ENCODE measurements around the gene IL22RA1. TPM values are rescaled to one million over a fixed set of nuclear protein-coding genes. Genes with fewer than 3 reads are reported as not detected.
A peak's percentile ranks its signal among the peaks of the same experiment; 100 is the strongest.

Gene IL22RA1
- total RNA-seq, 1 donor from 2014 or later = not detected

DNA sequence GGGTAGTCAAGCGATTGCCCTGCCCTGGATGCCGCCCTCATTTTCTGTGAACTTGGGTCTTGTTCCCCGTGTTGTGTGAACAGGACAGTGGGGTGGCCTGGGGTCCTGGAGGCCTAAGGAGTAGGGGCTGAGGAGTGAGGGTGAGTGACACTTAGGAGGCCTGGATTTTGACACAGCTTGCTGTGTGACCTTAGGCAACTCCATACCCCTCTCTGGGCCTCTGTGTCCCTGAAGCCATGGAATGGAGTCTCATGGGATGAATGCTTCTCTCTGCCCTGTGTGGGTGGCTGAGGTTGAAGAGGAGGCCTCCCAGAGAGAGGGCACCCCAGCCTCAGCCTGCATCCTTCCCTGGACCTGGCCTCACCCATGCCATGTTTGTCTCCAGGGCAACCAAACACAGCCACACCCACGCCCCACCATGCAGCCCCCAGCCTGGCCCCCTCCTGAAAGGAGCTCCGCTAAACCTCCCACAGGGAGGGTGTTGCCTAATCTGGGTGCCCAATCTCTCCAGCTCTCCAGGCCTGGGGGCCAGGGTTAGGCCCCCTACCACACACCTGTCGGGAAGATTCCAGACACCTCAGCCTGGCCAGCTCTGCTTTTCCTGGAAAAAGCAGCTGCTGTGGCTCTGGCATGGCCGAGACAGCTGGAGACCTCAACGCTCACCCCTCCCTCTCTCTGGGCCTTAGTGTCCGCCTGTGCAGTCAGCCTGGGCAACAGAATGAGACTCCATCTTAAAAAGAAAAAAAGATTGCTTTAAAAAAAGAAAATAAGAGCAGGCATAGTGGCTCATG, 40.9 kb downstream of the IL22RA1 start:
- Histone ChIP-seq H3K79me2 (ENCODE audit: low read depth) (no peaks in the 10 kb centered on the region), H2AFZ (replicated peaks) (no peak overlapping the region), H3K27ac (no peak overlapping the region), H3K4me3 (no peak overlapping the region), H3K9ac (no peak overlapping the region), H3K27me3 (no peaks in the 10 kb centered on the region), H3K36me3 (no peaks in the 10 kb centered on the region), H3K4me2 (no peak overlapping the region), H3K9me3 (ENCODE audit: low read depth) (no peaks in the 10 kb centered on the region), H3K4me1 (peaks cover under 1% of the 10 kb centered on the region), H4K20me1 (ENCODE audit: low read depth) (no peaks in the 10 kb centered on the region), H3F3A (ENCODE audit: low read depth) (no peaks in the 10 kb centered on the region)
- H3K9me3 Mint-ChIP-seq = no peaks in the 10 kb centered on the region
- H3K36me3 Mint-ChIP-seq = no peaks in the 10 kb centered on the region
- TF ChIP-seq EZH2phosphoT487 (IDR thresholded peaks at IDR 0.05) (no peak), EZH2 (IDR thresholded peaks at IDR 0.05) (no peak)
- TF ChIP-seq, protein P1, sequence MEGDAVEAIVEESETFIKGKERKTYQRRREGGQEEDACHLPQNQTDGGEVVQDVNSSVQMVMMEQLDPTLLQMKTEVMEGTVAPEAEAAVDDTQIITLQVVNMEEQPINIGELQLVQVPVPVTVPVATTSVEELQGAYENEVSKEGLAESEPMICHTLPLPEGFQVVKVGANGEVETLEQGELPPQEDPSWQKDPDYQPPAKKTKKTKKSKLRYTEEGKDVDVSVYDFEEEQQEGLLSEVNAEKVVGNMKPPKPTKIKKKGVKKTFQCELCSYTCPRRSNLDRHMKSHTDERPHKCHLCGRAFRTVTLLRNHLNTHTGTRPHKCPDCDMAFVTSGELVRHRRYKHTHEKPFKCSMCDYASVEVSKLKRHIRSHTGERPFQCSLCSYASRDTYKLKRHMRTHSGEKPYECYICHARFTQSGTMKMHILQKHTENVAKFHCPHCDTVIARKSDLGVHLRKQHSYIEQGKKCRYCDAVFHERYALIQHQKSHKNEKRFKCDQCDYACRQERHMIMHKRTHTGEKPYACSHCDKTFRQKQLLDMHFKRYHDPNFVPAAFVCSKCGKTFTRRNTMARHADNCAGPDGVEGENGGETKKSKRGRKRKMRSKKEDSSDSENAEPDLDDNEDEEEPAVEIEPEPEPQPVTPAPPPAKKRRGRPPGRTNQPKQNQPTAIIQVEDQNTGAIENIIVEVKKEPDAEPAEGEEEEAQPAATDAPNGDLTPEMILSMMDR (IDR thresholded peaks at IDR 0.05) = no peak
- no peak overlapping the region for H3K4me3 Mint-ChIP-seq
- DNase-seq (ENCODE audit: low spot score) = no peak
- peak overlapping the region; percentile 54 for H3K27ac Mint-ChIP-seq
- peaks cover 3% of the 10 kb centered on the region for H3K27me3 Mint-ChIP-seq (ENCODE audit: insufficient read depth, low read depth)
- H3K4me1 Mint-ChIP-seq = peaks cover 13% of the 10 kb centered on the region

DNA sequence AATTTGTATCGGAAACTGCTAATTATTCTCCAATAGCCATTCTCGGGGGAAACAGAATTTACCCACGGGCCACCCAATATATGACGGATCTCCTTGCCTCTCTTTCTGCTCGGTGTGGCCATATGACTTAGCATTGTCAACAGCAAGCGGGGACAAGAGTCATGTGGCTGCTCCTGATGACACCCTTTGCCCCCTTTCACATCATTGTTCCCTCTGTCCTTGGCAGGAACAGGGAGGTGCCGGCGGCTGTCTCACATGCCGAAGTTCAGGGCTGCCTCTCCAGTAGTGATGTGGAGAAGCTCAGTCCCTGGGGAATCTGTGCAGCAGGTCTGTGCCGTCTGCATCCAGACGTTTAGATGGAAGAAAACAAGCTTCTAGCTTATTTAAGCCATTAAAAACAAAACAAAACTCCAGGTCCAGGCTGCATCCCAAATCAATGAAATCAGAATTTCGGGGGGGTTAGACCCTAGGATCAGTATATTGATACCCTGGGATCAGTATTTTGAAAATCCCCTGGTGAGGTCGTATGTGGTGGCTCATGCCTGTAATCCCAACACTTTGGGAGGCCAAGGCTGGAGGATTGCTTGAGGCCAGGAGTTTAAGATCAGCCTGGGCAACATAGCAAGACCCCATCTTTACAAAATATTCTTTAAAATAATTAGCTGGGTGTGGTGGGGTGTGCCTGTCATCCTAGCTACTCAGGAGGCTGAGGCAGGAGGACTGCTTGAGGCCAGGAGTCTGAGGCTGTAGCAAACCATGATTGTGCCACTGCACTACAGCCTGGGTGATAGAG, 41.8 kb downstream of the IL22RA1 start:
- Histone ChIP-seq H3K27me3 (no peaks in the 10 kb centered on the region), H4K20me1 (ENCODE audit: low read depth) (no peaks in the 10 kb centered on the region), H3K4me1 (no peaks in the 10 kb centered on the region), H3K4me3 (no peak overlapping the region), H2AFZ (replicated peaks) (no peak overlapping the region), H3K27ac (no peak overlapping the region), H3K36me3 (no peaks in the 10 kb centered on the region), H3K79me2 (ENCODE audit: low read depth) (no peaks in the 10 kb centered on the region), H3F3A (ENCODE audit: low read depth) (no peaks in the 10 kb centered on the region), H3K9ac (no peak overlapping the region), H3K9me3 (ENCODE audit: low read depth) (no peaks in the 10 kb centered on the region), H3K4me2 (no peak overlapping the region)
- no peak for DNase-seq (ENCODE audit: low spot score)
- no peaks in the 10 kb centered on the region for H3K9me3 Mint-ChIP-seq
- H3K36me3 Mint-ChIP-seq = no peaks in the 10 kb centered on the region
- H3K4me3 Mint-ChIP-seq = no peak overlapping the region
- TF ChIP-seq EZH2 (IDR thresholded peaks at IDR 0.05) = no peak
- TF ChIP-seq EZH2phosphoT487 (IDR thresholded peaks at IDR 0.05) = no peak
- TF ChIP-seq, protein P1 (IDR thresholded peaks at IDR 0.05) = no peak
- peak overlapping the region; percentile 30 for H3K27ac Mint-ChIP-seq
- peaks cover 3% of the 10 kb centered on the region for H3K27me3 Mint-ChIP-seq (ENCODE audit: insufficient read depth, low read depth)
- peaks cover 14% of the 10 kb centered on the region for H3K4me1 Mint-ChIP-seq

DNA sequence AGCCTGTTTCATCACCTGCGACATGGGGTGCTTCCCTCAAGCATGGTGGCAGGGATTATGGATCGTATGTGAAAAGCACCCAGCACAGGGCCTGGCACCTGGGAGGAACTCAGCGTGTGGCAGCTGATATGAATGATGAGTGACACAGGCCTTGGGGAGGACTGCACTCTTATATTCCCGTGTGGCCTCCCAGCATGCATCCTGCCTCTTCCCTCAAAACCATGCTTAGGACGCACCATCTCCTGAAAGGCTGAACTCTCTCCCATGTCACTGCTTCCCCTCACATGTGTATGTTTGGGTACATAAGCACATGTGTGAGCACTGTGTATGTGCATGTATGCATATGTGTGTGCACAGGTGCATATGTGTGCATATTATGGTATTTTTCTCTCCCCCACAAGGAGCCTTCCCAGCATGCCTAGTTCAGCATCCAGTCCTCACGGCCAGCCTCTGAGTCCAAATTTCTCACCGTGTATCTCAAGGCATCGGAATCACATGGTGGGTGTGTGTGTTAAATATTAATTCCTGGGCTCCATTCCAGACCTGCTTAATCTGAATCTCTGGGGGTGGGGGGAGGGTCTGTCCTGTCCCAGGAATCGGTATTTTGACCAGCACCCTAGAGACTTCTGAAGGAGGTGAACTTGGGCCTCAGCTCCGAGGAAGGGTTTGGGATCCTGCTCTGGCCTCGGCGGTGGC, 43.8 kb downstream of the IL22RA1 start:
- Histone ChIP-seq H3K79me2 (ENCODE audit: low read depth) (no peaks in the 10 kb centered on the region), H3K4me2 (no peak overlapping the region), H3K4me1 (no peaks in the 10 kb centered on the region), H3F3A (ENCODE audit: low read depth) (no peaks in the 10 kb centered on the region), H3K9me3 (ENCODE audit: low read depth) (no peaks in the 10 kb centered on the region), H3K27me3 (no peaks in the 10 kb centered on the region), H3K4me3 (no peak overlapping the region), H4K20me1 (ENCODE audit: low read depth) (no peaks in the 10 kb centered on the region), H3K36me3 (no peaks in the 10 kb centered on the region), H3K27ac (no peak overlapping the region), H2AFZ (replicated peaks) (no peak overlapping the region), H3K9ac (no peak overlapping the region)
- Mint-ChIP-seq H3K4me1 (peaks cover 19% of the 10 kb centered on the region), H3K36me3 (no peaks in the 10 kb centered on the region), H3K9me3 (no peaks in the 10 kb centered on the region), H3K4me3 (no peak overlapping the region), H3K27me3 (ENCODE audit: insufficient read depth, low read depth) (peaks cover 5% of the 10 kb centered on the region), H3K27ac (peak overlapping the region; percentile 35)
- DNase-seq (ENCODE audit: low spot score) = no peak
- TF ChIP-seq EZH2 (IDR thresholded peaks at IDR 0.05) (no peak), EZH2phosphoT487 (IDR thresholded peaks at IDR 0.05) (no peak)
- TF ChIP-seq, protein P1 (IDR thresholded peaks at IDR 0.05) = no peak
